HepG2 (cell line): ENCODE measurements around the gene DDO. TPM values are rescaled to one million over a fixed set of nuclear protein-coding genes. Genes with fewer than 3 reads are reported as not detected.

ENCODE experiments used
- ATRX ChIP-seq: sonication (generic); formaldehyde crosslinking; IDR thresholded peaks from 2 replicates; pipeline ENCODE4 v1.4.0; 2020; ENCODE audit warnings: missing genetic modification reagents, borderline replicate concordance
- BHLHE40 ChIP-seq: IDR thresholded peaks from 2 replicates; pipeline ENCODE4 v1.6.1; 2011; ENCODE audit warnings: low read length, improper control_type of control experiment
- CBX2 ChIP-seq, 2 experiments: fragments of 200-600 bp in 1 of 2; sonication (generic); formaldehyde crosslinking in 1 of 2; IDR thresholded peaks; 2 replicates each; pipeline versions ENCODE4 v1.7.0 to v1.8.1; 2018 to 2022; ENCODE audit warnings: low read depth in 2 of 2, low read length in 1 of 2, mild to moderate bottlenecking in 1 of 2, missing genetic modification reagents in 1 of 2
- GABPB1 ChIP-seq: IDR thresholded peaks from 2 replicates; pipeline ENCODE4 v1.6.1; 2016; ENCODE audit warnings: mild to moderate bottlenecking, missing genetic modification reagents, moderate library complexity, missing compliant biosample characterization
- GZF1 ChIP-seq: sonication (generic); formaldehyde crosslinking; IDR thresholded peaks from 2 replicates; pipeline ENCODE4 v1.5.1; 2020; ENCODE audit warnings: mild to moderate bottlenecking, missing genetic modification reagents
- IKZF1 ChIP-seq: fragments of 450-650 bp; IDR thresholded peaks from 2 replicates; pipeline ENCODE4 v1.7.1; 2016
- KDM2A ChIP-seq: sonication (generic); formaldehyde crosslinking; IDR thresholded peaks from 2 replicates; pipeline ENCODE4 v1.4.0; 2020; ENCODE audit warnings: low read depth, missing genetic modification reagents, borderline replicate concordance
- LRRFIP1 ChIP-seq: sonication (generic); formaldehyde crosslinking; conservative IDR thresholded peaks from 2 replicates; pipeline ENCODE4 v1.4.0; 2020; ENCODE audit warnings: missing genetic modification reagents
- MAZ ChIP-seq, 2 experiments: sonication (generic) in 1 of 2; formaldehyde crosslinking in 1 of 2; IDR thresholded peaks; 2 replicates each; pipeline versions ENCODE4 v1.5.0 to v1.6.1; 2012 to 2020; ENCODE audit warnings: low read depth in 2 of 2, mild to moderate bottlenecking in 2 of 2, borderline replicate concordance in 1 of 2, improper control_type of control experiment in 1 of 2, low read length in 1 of 2, missing genetic modification reagents in 1 of 2, moderate library complexity in 1 of 2
- MTF1 ChIP-seq: sonication (generic); formaldehyde crosslinking; IDR thresholded peaks from 2 replicates; pipeline ENCODE4 v1.5.0; 2020; ENCODE audit warnings: missing genetic modification reagents
- PRDM15 ChIP-seq: sonication (generic); formaldehyde crosslinking; IDR thresholded peaks from 2 replicates; pipeline ENCODE4 v1.4.0; 2020; ENCODE audit warnings: missing genetic modification reagents
- PREB ChIP-seq: sonication (generic); formaldehyde crosslinking; IDR thresholded peaks from 2 replicates; pipeline ENCODE4 v1.4.0; 2020; ENCODE audit warnings: missing genetic modification reagents
- RARA ChIP-seq: IDR thresholded peaks from 2 replicates; pipeline ENCODE4 v1.6.1; 2016; ENCODE audit warnings: missing genetic modification reagents, missing compliant biosample characterization
- SMAD9 ChIP-seq: sonication (generic); formaldehyde crosslinking; IDR thresholded peaks from 2 replicates; pipeline ENCODE4 v1.5.1; 2020; ENCODE audit warnings: mild to moderate bottlenecking, missing genetic modification reagents
- U2AF1 ChIP-seq: fragments of 200-400 bp; formaldehyde crosslinking; optimal IDR thresholded peaks from 2 replicates; pipeline ENCODE3; 2017; ENCODE audit warnings: mild to moderate bottlenecking, low read depth, low read length
- U2AF2 ChIP-seq: fragments of 200-400 bp; formaldehyde crosslinking; IDR thresholded peaks from 2 replicates; pipeline ENCODE4 v1.6.1; 2017; ENCODE audit warnings: low read depth, mild to moderate bottlenecking, low read length
- ZBTB42 ChIP-seq: sonication (generic); formaldehyde crosslinking; IDR thresholded peaks from 2 replicates; pipeline ENCODE4 v1.5.0; 2020; ENCODE audit warnings: mild to moderate bottlenecking, missing genetic modification reagents
- ZNF180 ChIP-seq: sonication (generic); formaldehyde crosslinking; IDR thresholded peaks from 2 replicates; pipeline ENCODE4 v1.4.0; 2020; ENCODE audit warnings: low read depth, missing genetic modification reagents, borderline replicate concordance
- ZNF264 ChIP-seq: sonication (generic); formaldehyde crosslinking; IDR thresholded peaks from 2 replicates; pipeline ENCODE4 v1.4.0; 2020; ENCODE audit warnings: missing genetic modification reagents
- ZNF326 ChIP-seq: sonication (generic); formaldehyde crosslinking; IDR thresholded peaks from 2 replicates; pipeline ENCODE4 v1.4.0; 2020; ENCODE audit warnings: missing genetic modification reagents, borderline replicate concordance
- ZNF382 ChIP-seq: sonication (generic); formaldehyde crosslinking; IDR thresholded peaks from 2 replicates; pipeline ENCODE4 v1.5.0; 2020; ENCODE audit warnings: missing genetic modification reagents, mild to moderate bottlenecking, borderline replicate concordance
- ZNF446 ChIP-seq: sonication (generic); formaldehyde crosslinking; IDR thresholded peaks from 2 replicates; pipeline ENCODE4 v1.5.0; 2020; ENCODE audit warnings: mild to moderate bottlenecking, missing genetic modification reagents
- ZNF841 ChIP-seq: sonication (generic); formaldehyde crosslinking; IDR thresholded peaks from 2 replicates; pipeline ENCODE4 v1.8.1; 2023; ENCODE audit warnings: missing genetic modification reagents, borderline replicate concordance
- polyA plus RNA-seq, 8 experiments: library from polyadenylated mRNA; depleted of rRNA in 3 of 8; stranded (reverse) in 7 of 8; unstranded in 1 of 8; fragments of >200 nt; fragmentation: Illumina TruSeq in 4 of 8; extraction: Trizol in 4 of 8; gene quantifications; 2 replicates each; pipeline versions ENCODE4 v1.2.1 to v1.2.3, GENCODE V29; 2011 to 2016; ENCODE audit warnings: low read depth in 4 of 8, missing spikeins in 1 of 8, mixed read lengths in 1 of 8; ENCODE audit not compliant: insufficient read depth in 1 of 8
- total RNA-seq, 5 experiments: library from RNA; depleted of rRNA; stranded (reverse); fragments of >200 nt; fragmentation: Illumina TruSeq; extraction: Trizol; gene quantifications; 2 replicates each; pipeline ENCODE4 v1.2.3, GENCODE V29; 2016; ENCODE audit warnings: low read depth in 1 of 5

DDO gene
- total and polyA plus RNA-seq, 2 of the 13 experiments (the other 11 are each of a cell fraction or from before 2014, with no cell fraction given), result 6.1 to 10.3 TPM

GRCh38 chr6:110415086-110415916, at the start of gene DDO (continued):
- no peak for TF ChIP-seq ZNF180
- no peak for TF ChIP-seq LRRFIP1 (CRISPR knock-in tag)
- TF ChIP-seq MAZ (IDR thresholded peaks at IDR 0.05; ENCODE audit: borderline replicate concordance, low read depth, low read length), result no peak
- peak; percentile 59; the same call in 1 of the 2 replicates for TF ChIP-seq MAZ (CRISPR knock-in tag; IDR thresholded peaks at IDR 0.05; ENCODE audit: low read depth)
- TF ChIP-seq GZF1 (CRISPR knock-in tag), result no peak
- TF ChIP-seq CBX2 (IDR thresholded peaks at IDR 0.05; ENCODE audit: low read depth, low read length), result no peak
- TF ChIP-seq CBX2 (CRISPR knock-in tag; IDR thresholded peaks at IDR 0.05; ENCODE audit: low read depth), result no peak
- TF ChIP-seq ZNF841 (CRISPR knock-in tag), result no peak
- no peak for TF ChIP-seq U2AF2
- no peak for TF ChIP-seq ZNF264 (CRISPR knock-in tag)
- no peak for TF ChIP-seq PRDM15 (CRISPR knock-in tag)
- TF ChIP-seq ATRX (CRISPR knock-in tag), result no peak
- TF ChIP-seq BHLHE40, result no peak
- TF ChIP-seq U2AF1, result no peak
- no peak for TF ChIP-seq KDM2A (CRISPR knock-in tag)
- no peak for TF ChIP-seq ZNF446 (CRISPR knock-in tag)
- TF ChIP-seq ZBTB42 (CRISPR knock-in tag), result no peak
- no peak for TF ChIP-seq SMAD9 (CRISPR knock-in tag)
- TF ChIP-seq PREB, result no peak
- TF ChIP-seq RARA (CRISPR knock-in tag), result no peak
- TF ChIP-seq IKZF1, result no peak
- TF ChIP-seq MTF1, result no peak
- no peak for TF ChIP-seq ZNF326
- no peak for TF ChIP-seq ZNF382
- TF ChIP-seq GABPB1 (CRISPR knock-in tag), result 0 out of 2 replicates have a peak, but pooled peaks have one; percentile 19
